HCT116 (cell line): ENCODE data around the gene NR2C2. TPM values are rescaled to one million over a fixed set of nuclear protein-coding genes. Genes with fewer than 3 reads are reported as not detected.

ENCODE experiments used
- ATAC-seq: fragments of 200-7000 bp; cut with Tn5 transposase; 2 replicates; pipeline ENCODE4 v1.9.1; 2020; ENCODE audit warnings: mild to moderate bottlenecking, moderate library complexity
- BruUV-seq: library from RNA; stranded (reverse); fragments of 400-500 nt; replicated peaks from 2 replicates; lab custom pipeline; 2021; lab: Mats Ljungman, UMichigan
- CTCF ChIA-PET: fragments of 300-600 bp; sonication (Branson Sonifier 250); formaldehyde crosslinking; loops from one replicate; lab custom pipeline; 2021; ENCODE audit warnings: antibody characterized with exemption; lab: Charles Lee
- POLR2A ChIA-PET: fragments of 300-600, 350-600 bp; sonication (Branson Sonifier 250); formaldehyde crosslinking; loops from one replicate; lab custom pipeline; 2021; ENCODE audit warnings: antibody characterized with exemption; lab: Charles Lee
- RAD21 ChIA-PET, 2 experiments: fragments of 300-600 bp; sonication (Branson Sonifier 250); formaldehyde crosslinking; loops; one replicate each; lab custom pipeline; 2023; ENCODE audit warnings: low total read pairs in 2 of 2; ENCODE audit not compliant: uncharacterized antibody in 2 of 2, unreplicated experiment in 2 of 2, low non-redundant PET in 1 of 2; lab: Charles Lee
- DNase-seq: peaks from one replicate; pipeline ENCODE4 v3.0.0-alpha.2; 2010; ENCODE audit warnings: low read depth, low spot score
- H2AFZ ChIP-seq: fragments of 200-600 bp; shearing (Covaris generic), sonication (generic); 2 replicates; pipeline ENCODE4 v1.6.1; 2017; ENCODE audit warnings: low read depth, mixed run types, mixed read lengths, antibody characterized with exemption, low read length; ENCODE audit not compliant: poor library complexity, severe bottlenecking
- H3K27ac ChIP-seq: 2 replicates; pipeline ENCODE4 v1.5.1; 2012; ENCODE audit warnings: low read depth, low read length
- H3K27me3 ChIP-seq: fragments of 200-600 bp; sonication (generic); 2 replicates; pipeline ENCODE4 v1.6.1; 2016; ENCODE audit warnings: mixed run types, low read length, mixed read lengths; ENCODE audit not compliant: insufficient read depth
- H3K36me3 ChIP-seq, 2 experiments: fragments of 200-500 bp in 1 of 2; fragments of 200-600 bp in 1 of 2; sonication (Bioruptor generic) in 1 of 2; sonication (generic) in 1 of 2; 2 replicates each; pipeline versions ENCODE4 v1.5.1 to v1.6.1; 2014 to 2016; ENCODE audit warnings: low read length in 2 of 2, inconsistent platforms in 1 of 2, mixed read lengths in 1 of 2, mixed run types in 1 of 2; ENCODE audit not compliant: insufficient read depth in 2 of 2, control insufficient read depth in 1 of 2
- H3K4me1 ChIP-seq, 2 experiments: fragments of 200-600 bp in 1 of 2; sonication (generic) in 1 of 2; 2 replicates each; pipeline versions ENCODE4 v1.5.1 to v1.6.1; 2012 to 2017; ENCODE audit warnings: low read length in 2 of 2, inconsistent platforms in 1 of 2, mild to moderate bottlenecking in 1 of 2, mixed read lengths in 1 of 2, mixed run types in 1 of 2, moderate library complexity in 1 of 2; ENCODE audit not compliant: insufficient read depth in 2 of 2, control insufficient read depth in 1 of 2
- H3K4me2 ChIP-seq: fragments of 200-600 bp; sonication (generic); 2 replicates; pipeline ENCODE4 v1.6.1; 2017; ENCODE audit warnings: mixed run types, low read length, mixed read lengths
- H3K4me3 ChIP-seq, 2 experiments: fragments of 200-600 bp in 1 of 2; sonication (generic) in 1 of 2; replicated peaks in 1 of 2; 2 replicates each; pipeline ENCODE4 v1.5.1; 2011 to 2016; ENCODE audit warnings: low read length in 2 of 2, control low read depth in 1 of 2, low read depth in 1 of 2, mild to moderate bottlenecking in 1 of 2, mixed read lengths in 1 of 2, mixed run types in 1 of 2
- H3K79me2 ChIP-seq: fragments of 200-600 bp; sonication (generic); 2 replicates; pipeline ENCODE4 v1.6.1; 2017; ENCODE audit warnings: mild to moderate bottlenecking, mixed run types, low read length, moderate library complexity, mixed read lengths; ENCODE audit not compliant: insufficient read depth
- H3K9ac ChIP-seq: fragments of 200-600 bp; sonication (generic); 2 replicates; pipeline ENCODE4 v1.6.1; 2016; ENCODE audit warnings: low read length, mixed read lengths
- H3K9me2 ChIP-seq: fragments of 200-600 bp; sonication (generic), shearing (Covaris generic); 2 replicates; pipeline ENCODE4 v1.6.1; 2017; ENCODE audit warnings: mixed run types, mild to moderate bottlenecking, moderate library complexity; ENCODE audit not compliant: insufficient read depth
- H3K9me3 ChIP-seq, 2 experiments: fragments of 200-500 bp in 1 of 2; fragments of 200-600 bp in 1 of 2; sonication (Bioruptor generic) in 1 of 2; sonication (generic) in 1 of 2; 2 replicates each; pipeline ENCODE4 v1.6.1; 2014 to 2017; ENCODE audit warnings: low read length in 2 of 2, mixed read lengths in 2 of 2, inconsistent platforms in 1 of 2, low read depth in 1 of 2, mild to moderate bottlenecking in 1 of 2, mixed run types in 1 of 2, moderate library complexity in 1 of 2; ENCODE audit not compliant: control insufficient read depth in 1 of 2, insufficient read depth in 1 of 2
- H4K20me1 ChIP-seq: fragments of 200-600 bp; sonication (generic), shearing (Covaris generic); 2 replicates; pipeline ENCODE4 v1.6.1; 2017; ENCODE audit warnings: mixed run types, mild to moderate bottlenecking, moderate library complexity; ENCODE audit not compliant: insufficient read depth
- CBX3 ChIP-seq: IDR thresholded peaks from 2 replicates; pipeline ENCODE4 v1.6.1; 2012; ENCODE audit warnings: low read depth
- TCF7L2 ChIP-seq: IDR thresholded peaks from 2 replicates; pipeline ENCODE4 v1.7.0; 2011; ENCODE audit warnings: borderline replicate concordance, inconsistent platforms; ENCODE audit not compliant: insufficient read depth, insufficient read length; ENCODE audit errors: extremely low read depth
- ZBTB33 ChIP-seq: IDR thresholded peaks from 2 replicates; pipeline ENCODE4 v1.6.1; 2011; ENCODE audit warnings: mild to moderate bottlenecking, low read length, moderate library complexity; ENCODE audit not compliant: insufficient replicate concordance; ENCODE audit errors: extremely low read depth
- intact Hi-C: fragments of 100-400 bp; cut with micrococcal nuclease; formaldehyde crosslinking; loops from 2 replicates; pipeline ENCODE4 v1.10.0; 2022
- total RNA-seq: library from RNA; stranded (reverse); gene quantifications from one replicate; pipeline ENCODE4 v1.2.1, GENCODE V29; 2021; ENCODE audit not compliant: unreplicated experiment
- TF ChIP-seq, protein P1 (sequence below), 3 experiments: fragments of 200-600 bp in 1 of 3; sonication (generic) in 1 of 3; IDR thresholded peaks in 2 of 3; conservative IDR thresholded peaks in 1 of 3; 2 replicates each; pipeline ENCODE4 v1.5.1; 2012 to 2017; ENCODE audit warnings: low read depth in 2 of 3, low read length in 2 of 3, antibody characterized with exemption in 1 of 3, borderline replicate concordance in 1 of 3, control low read depth in 1 of 3, mild to moderate bottlenecking in 1 of 3, mixed read lengths in 1 of 3, mixed run types in 1 of 3, moderate library complexity in 1 of 3; ENCODE audit not compliant: insufficient read depth in 1 of 3
- TF ChIP-seq, protein P2 (sequence below): IDR thresholded peaks from 2 replicates; pipeline ENCODE4 v1.6.1; 2012

The NR2C2 gene
- total RNA-seq, 1 experiment from 2014 or later = 45.0 TPM

DNA sequence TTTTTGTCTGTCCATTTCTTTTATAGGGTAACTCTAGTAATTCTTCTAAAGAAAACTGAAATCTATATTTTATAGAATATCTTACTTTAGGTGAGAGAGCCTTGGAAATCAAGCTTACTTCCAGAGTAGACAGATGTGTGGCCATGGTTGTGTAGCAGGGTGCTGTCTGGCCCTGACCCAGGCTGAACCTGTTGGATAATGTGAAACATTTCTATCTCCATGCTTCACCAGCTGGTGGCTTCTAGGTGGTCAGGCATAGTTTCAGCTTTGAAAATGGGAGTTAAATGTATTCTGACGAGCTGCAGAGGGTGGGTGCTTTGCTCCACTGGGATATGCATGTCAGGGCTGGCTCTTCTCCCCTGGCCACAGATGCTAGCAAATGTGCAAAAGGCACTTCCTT, 20.8 kb upstream of the NR2C2 start:
- ChIA-PET CTCF (interaction anchor here (1.6 to 2.3 kb wide), 3 partner anchors 125 to 478 kb away, joined by 3 to 12 read pairs (median 4); partner anchors contain the start of gene MRPS25), RAD21 (no interaction called here), POLR2A (no interaction called here)
- H3K9me3 ChIP-seq = no peaks in the 10 kb centered on the region
- no peak overlapping the region for H3K4me2 ChIP-seq
- no peaks in the 10 kb centered on the region for H3K27me3 ChIP-seq
- no peaks in the 10 kb centered on the region for H4K20me1 ChIP-seq
- peaks cover 0 to 3% of the 10 kb centered on the region in 2 experiments; a peak in 1 of 4 replicates for H3K4me1 ChIP-seq
- H3K4me3 ChIP-seq = no peak overlapping the region
- H3K36me3 ChIP-seq = no peaks in the 10 kb centered on the region
- BruUV-seq = no TSS peak
- DNase-seq (no peak), ATAC-seq (no peak)
- TF ChIP-seq TCF7L2 (no peak), ZBTB33 (no peak), CBX3 (no peak)
- TF ChIP-seq, protein P1, sequence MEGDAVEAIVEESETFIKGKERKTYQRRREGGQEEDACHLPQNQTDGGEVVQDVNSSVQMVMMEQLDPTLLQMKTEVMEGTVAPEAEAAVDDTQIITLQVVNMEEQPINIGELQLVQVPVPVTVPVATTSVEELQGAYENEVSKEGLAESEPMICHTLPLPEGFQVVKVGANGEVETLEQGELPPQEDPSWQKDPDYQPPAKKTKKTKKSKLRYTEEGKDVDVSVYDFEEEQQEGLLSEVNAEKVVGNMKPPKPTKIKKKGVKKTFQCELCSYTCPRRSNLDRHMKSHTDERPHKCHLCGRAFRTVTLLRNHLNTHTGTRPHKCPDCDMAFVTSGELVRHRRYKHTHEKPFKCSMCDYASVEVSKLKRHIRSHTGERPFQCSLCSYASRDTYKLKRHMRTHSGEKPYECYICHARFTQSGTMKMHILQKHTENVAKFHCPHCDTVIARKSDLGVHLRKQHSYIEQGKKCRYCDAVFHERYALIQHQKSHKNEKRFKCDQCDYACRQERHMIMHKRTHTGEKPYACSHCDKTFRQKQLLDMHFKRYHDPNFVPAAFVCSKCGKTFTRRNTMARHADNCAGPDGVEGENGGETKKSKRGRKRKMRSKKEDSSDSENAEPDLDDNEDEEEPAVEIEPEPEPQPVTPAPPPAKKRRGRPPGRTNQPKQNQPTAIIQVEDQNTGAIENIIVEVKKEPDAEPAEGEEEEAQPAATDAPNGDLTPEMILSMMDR (IDR thresholded peaks at IDR 0.05 in 2 of 3, conservative IDR thresholded peaks at IDR 0.05 in 1 of 3; ENCODE audit: borderline replicate concordance in 1 of 3, insufficient read depth in 1 of 3, low read depth in 2 of 3, low read length in 2 of 3) = no peak
- TF ChIP-seq, protein P2, sequence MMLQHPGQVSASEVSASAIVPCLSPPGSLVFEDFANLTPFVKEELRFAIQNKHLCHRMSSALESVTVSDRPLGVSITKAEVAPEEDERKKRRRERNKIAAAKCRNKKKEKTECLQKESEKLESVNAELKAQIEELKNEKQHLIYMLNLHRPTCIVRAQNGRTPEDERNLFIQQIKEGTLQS = no peak
- H3K9me2 ChIP-seq = no peaks in the 10 kb centered on the region
- no peak overlapping the region for H3K9ac ChIP-seq
- H3K27ac ChIP-seq = no peak overlapping the region
- no peaks in the 10 kb centered on the region for H3K79me2 ChIP-seq
- no peak overlapping the region for H2AFZ ChIP-seq
- intact Hi-C loops = loop anchor here (5.0 to 10.0 kb wide), 4 partner anchors 116 to 722 kb away; partner anchors contain the start of gene CAPN7
